K562 (cell line): ENCODE results near the gene CASKIN1. TPM values are rescaled to one million over a fixed set of nuclear protein-coding genes. Genes with fewer than 3 reads are reported as not detected.
A peak's percentile ranks its signal among the peaks of the same experiment; 100 is the strongest.

Source experiments
- CREB1 ChIP-seq, 2 experiments: sonication (generic) in 1 of 2; formaldehyde crosslinking in 1 of 2; IDR thresholded peaks; 2 replicates each; pipeline versions ENCODE4 v1.6.1 to v1.8.0; 2012 to 2022; ENCODE audit warnings: inconsistent platforms in 1 of 2, mild to moderate bottlenecking in 1 of 2, missing genetic modification reagents in 1 of 2, moderate library complexity in 1 of 2
- KDM4B ChIP-seq, 2 experiments: fragments of 450-650 bp in 1 of 2; sonication (generic) in 1 of 2; IDR thresholded peaks; 2 replicates each; pipeline ENCODE4 v1.6.1; 2016 to 2017; ENCODE audit warnings: borderline replicate concordance in 2 of 2, antibody characterized with exemption in 1 of 2, low read depth in 1 of 2, mild to moderate bottlenecking in 1 of 2
- RBM22 ChIP-seq: fragments of 200-400 bp; formaldehyde crosslinking; IDR thresholded peaks from 2 replicates; pipeline ENCODE4 v1.6.1; 2018; ENCODE audit warnings: low read length, low read depth; ENCODE audit not compliant: poor library complexity, severe bottlenecking
- TCF15 ChIP-seq: fragments of 250-450 bp; sonication (Bioruptor Pico); IDR thresholded peaks from 2 replicates; pipeline ENCODE4 v1.8.0; 2022; ENCODE audit warnings: moderate library complexity, mild to moderate bottlenecking, inconsistent platforms
- YY1 ChIP-seq, 3 experiments: IDR thresholded peaks; 2 replicates each; pipeline ENCODE4 v1.6.1; 2011; ENCODE audit warnings: low read length in 2 of 3, mild to moderate bottlenecking in 2 of 3, moderate library complexity in 2 of 3, borderline replicate concordance in 1 of 3, control low read depth in 1 of 3, low read depth in 1 of 3; ENCODE audit not compliant: insufficient read depth in 3 of 3, insufficient replicate concordance in 2 of 3, control insufficient read depth in 1 of 3, insufficient read length in 1 of 3; ENCODE audit errors: extremely low read depth in 1 of 3
- ZBTB12 ChIP-seq: fragments of 250-450 bp; sonication (Bioruptor Pico); IDR thresholded peaks from 2 replicates; pipeline ENCODE4 v1.4.0; 2020
- ZFPM2 ChIP-seq: fragments of 250-450 bp; sonication (Bioruptor Pico); IDR thresholded peaks from 2 replicates; pipeline ENCODE4 v1.5.1; 2022; ENCODE audit warnings: mild to moderate bottlenecking
- ZNF75A ChIP-seq: fragments of 450-650 bp; formaldehyde crosslinking; IDR thresholded peaks from 2 replicates; pipeline ENCODE4 v1.4.0; 2020; ENCODE audit warnings: mild to moderate bottlenecking
- polyA plus RNA-seq, 8 experiments: library from polyadenylated mRNA; depleted of rRNA in 4 of 8; stranded (reverse) in 5 of 8; unstranded in 3 of 8; fragments of >200 nt; fragmentation: Nextera tagmentation in 2 of 8; fragmentation: Illumina TruSeq in 1 of 8; extraction: Ambion mirVana in 2 of 8; extraction: Trizol in 1 of 8; gene quantifications; 2 replicates each; pipeline versions ENCODE4 v1.2.1 to v1.2.3, GENCODE V29; 2011 to 2014; ENCODE audit warnings: inconsistent platforms in 1 of 8, missing spikeins in 1 of 8
- total RNA-seq, 7 experiments: library from RNA; depleted of rRNA in 6 of 7; stranded (reverse); fragments of >200 nt in 6 of 7; fragmentation: Illumina TruSeq in 2 of 7; extraction: Trizol in 2 of 7; gene quantifications; 2 replicates each; pipeline versions ENCODE4 v1.2.1 to v1.2.3, GENCODE V29; 2011 to 2021; ENCODE audit warnings: low replicate concordance in 1 of 7
- TF ChIP-seq, protein P1 (sequence below): fragments of 250-450 bp; sonication (Bioruptor Pico); IDR thresholded peaks from 2 replicates; pipeline ENCODE4 v1.4.0; 2020; ENCODE audit warnings: mild to moderate bottlenecking, moderate library complexity
- TF ChIP-seq, protein P2 (sequence below): fragments of 450-650 bp; IDR thresholded peaks from 2 replicates; pipeline ENCODE4 v1.6.1; 2017; ENCODE audit warnings: antibody characterized with exemption, mild to moderate bottlenecking
- TF ChIP-seq, protein P3 (sequence below): fragments of 450-650 bp; IDR thresholded peaks from 2 replicates; pipeline ENCODE4 v1.6.1; 2014; ENCODE audit warnings: low read depth, mild to moderate bottlenecking, moderate library complexity, borderline replicate concordance

Gene CASKIN1
- total and polyA plus RNA-seq, 9 of the 15 experiments (the other 6 are each of a cell fraction or from before 2014, with no cell fraction given): 0.15 to 4.5 (median 1.5) TPM; not detected in 2

DNA sequence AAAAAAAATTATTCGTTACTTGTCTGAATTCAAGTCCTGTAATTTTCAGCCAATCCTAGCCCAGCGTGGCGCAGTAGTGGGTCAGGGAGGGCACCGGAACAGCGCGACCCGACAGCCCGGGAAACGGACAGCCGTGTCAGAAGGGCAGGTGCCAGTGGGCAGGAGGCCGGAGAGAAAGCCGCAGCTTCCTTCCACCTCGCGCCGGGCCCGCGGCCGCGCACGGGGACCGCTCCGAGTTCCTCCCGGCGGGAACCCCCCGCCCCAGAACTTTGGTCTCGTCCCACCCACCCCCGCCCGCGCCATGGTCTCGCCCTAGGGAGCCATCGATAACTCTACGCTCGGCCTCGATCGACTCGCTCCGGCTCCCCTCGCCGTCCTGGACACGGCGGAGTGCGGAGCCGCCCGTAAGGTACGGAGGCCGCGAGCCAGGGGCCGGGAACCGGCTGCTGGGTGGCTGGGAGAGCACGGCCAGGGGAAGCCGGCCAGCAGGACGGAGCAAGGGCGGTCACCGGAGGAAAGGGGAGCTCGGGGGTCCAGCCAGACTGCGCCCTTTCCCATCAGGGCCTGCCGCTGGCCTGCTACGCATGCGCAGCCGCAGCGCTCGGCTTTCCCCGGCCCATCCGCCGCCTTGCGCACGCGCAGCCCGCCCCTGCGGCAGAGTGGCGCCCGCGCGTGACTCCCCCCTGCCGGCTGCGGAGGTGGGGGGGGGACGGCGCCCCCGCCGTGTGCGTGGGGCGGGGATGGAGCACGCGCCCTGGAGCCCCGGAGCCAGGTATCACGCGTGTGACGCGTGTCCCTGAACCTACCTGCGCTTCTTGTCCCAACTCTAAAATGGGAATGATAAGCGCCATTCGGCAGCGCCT, 8.9 kb upstream of the CASKIN1 start, which contains the start of gene MLST8 (continued):
- TF ChIP-seq, protein P1, sequence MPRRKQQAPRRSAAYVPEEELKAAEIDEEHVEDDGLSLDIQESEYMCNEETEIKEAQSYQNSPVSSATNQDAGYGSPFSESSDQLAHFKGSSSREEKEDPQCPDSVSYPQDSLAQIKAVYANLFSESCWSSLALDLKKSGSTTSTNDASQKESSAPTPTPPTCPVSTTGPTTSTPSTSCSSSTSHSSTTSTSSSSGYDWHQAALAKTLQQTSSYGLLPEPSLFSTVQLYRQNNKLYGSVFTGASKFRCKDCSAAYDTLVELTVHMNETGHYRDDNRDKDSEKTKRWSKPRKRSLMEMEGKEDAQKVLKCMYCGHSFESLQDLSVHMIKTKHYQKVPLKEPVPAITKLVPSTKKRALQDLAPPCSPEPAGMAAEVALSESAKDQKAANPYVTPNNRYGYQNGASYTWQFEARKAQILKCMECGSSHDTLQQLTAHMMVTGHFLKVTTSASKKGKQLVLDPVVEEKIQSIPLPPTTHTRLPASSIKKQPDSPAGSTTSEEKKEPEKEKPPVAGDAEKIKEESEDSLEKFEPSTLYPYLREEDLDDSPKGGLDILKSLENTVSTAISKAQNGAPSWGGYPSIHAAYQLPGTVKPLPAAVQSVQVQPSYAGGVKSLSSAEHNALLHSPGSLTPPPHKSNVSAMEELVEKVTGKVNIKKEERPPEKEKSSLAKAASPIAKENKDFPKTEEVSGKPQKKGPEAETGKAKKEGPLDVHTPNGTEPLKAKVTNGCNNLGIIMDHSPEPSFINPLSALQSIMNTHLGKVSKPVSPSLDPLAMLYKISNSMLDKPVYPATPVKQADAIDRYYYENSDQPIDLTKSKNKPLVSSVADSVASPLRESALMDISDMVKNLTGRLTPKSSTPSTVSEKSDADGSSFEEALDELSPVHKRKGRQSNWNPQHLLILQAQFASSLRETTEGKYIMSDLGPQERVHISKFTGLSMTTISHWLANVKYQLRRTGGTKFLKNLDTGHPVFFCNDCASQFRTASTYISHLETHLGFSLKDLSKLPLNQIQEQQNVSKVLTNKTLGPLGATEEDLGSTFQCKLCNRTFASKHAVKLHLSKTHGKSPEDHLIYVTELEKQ (CRISPR knock-in tag): no peak
- TF ChIP-seq, protein P2, sequence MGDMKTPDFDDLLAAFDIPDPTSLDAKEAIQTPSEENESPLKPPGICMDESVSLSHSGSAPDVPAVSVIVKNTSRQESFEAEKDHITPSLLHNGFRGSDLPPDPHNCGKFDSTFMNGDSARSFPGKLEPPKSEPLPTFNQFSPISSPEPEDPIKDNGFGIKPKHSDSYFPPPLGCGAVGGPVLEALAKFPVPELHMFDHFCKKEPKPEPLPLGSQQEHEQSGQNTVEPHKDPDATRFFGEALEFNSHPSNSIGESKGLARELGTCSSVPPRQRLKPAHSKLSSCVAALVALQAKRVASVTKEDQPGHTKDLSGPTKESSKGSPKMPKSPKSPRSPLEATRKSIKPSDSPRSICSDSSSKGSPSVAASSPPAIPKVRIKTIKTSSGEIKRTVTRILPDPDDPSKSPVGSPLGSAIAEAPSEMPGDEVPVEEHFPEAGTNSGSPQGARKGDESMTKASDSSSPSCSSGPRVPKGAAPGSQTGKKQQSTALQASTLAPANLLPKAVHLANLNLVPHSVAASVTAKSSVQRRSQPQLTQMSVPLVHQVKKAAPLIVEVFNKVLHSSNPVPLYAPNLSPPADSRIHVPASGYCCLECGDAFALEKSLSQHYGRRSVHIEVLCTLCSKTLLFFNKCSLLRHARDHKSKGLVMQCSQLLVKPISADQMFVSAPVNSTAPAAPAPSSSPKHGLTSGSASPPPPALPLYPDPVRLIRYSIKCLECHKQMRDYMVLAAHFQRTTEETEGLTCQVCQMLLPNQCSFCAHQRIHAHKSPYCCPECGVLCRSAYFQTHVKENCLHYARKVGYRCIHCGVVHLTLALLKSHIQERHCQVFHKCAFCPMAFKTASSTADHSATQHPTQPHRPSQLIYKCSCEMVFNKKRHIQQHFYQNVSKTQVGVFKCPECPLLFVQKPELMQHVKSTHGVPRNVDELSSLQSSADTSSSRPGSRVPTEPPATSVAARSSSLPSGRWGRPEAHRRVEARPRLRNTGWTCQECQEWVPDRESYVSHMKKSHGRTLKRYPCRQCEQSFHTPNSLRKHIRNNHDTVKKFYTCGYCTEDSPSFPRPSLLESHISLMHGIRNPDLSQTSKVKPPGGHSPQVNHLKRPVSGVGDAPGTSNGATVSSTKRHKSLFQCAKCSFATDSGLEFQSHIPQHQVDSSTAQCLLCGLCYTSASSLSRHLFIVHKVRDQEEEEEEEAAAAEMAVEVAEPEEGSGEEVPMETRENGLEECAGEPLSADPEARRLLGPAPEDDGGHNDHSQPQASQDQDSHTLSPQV: no peak; the same call in 1 of the 2 replicates
- TF ChIP-seq CREB1 (IDR thresholded peaks at IDR 0.05) (peak; percentile 56; the same call in 1 of the 2 replicates), CREB1 (CRISPR knock-in tag; IDR thresholded peaks at IDR 0.05) (peak; percentile 56; the same call in 1 of the 2 replicates), YY1 (IDR thresholded peaks at IDR 0.05; ENCODE audit: borderline replicate concordance in 1 of 3, control insufficient read depth in 1 of 3, extremely low read depth in 1 of 3, insufficient read depth in 3 of 3, insufficient read length in 1 of 3, insufficient replicate concordance in 2 of 3, low read depth in 1 of 3, low read length in 2 of 3) (peak in 2 of 3 experiments; percentile 59 to 79), KDM4B (IDR thresholded peaks at IDR 0.05; ENCODE audit: borderline replicate concordance in 2 of 2, low read depth in 1 of 2) (peak in 1 of 2 experiments; percentile 63; a peak in 1 of 4 replicates), RBM22 (peak; percentile 52), ZNF75A (CRISPR knock-in tag) (no peak), TCF15 (CRISPR knock-in tag) (no peak), ZFPM2 (CRISPR knock-in tag) (no peak), ZBTB12 (CRISPR knock-in tag) (0 out of 2 replicates have a peak, but pooled peaks have one; percentile 8)
- TF ChIP-seq, protein P3, sequence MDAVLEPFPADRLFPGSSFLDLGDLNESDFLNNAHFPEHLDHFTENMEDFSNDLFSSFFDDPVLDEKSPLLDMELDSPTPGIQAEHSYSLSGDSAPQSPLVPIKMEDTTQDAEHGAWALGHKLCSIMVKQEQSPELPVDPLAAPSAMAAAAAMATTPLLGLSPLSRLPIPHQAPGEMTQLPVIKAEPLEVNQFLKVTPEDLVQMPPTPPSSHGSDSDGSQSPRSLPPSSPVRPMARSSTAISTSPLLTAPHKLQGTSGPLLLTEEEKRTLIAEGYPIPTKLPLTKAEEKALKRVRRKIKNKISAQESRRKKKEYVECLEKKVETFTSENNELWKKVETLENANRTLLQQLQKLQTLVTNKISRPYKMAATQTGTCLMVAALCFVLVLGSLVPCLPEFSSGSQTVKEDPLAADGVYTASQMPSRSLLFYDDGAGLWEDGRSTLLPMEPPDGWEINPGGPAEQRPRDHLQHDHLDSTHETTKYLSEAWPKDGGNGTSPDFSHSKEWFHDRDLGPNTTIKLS: peak; percentile 84
